Measurements from ENCODE around the gene ZNF709.
"Not testable (repeated sequence)": the region's sequence is repeated elsewhere in the genome, so short reads cannot be mapped to it uniquely, and the experiment has no call there.

Gene ZNF709

GRCh38 chr19:12450844-12451243, 33.8 kb downstream of the ZNF709 start:
- no peak for TF ChIP-seq CTCF (IDR thresholded peaks at IDR 0.05; ENCODE audit: borderline replicate concordance, insufficient read depth, low read depth, low read length)
- no peak overlapping the region for H3K4me3 ChIP-seq (ENCODE audit: low read depth, low read length)

GRCh38 chr19:12448808-12449207, 35.8 kb downstream of the ZNF709 start:
- no peak for TF ChIP-seq CTCF (IDR thresholded peaks at IDR 0.05; ENCODE audit: borderline replicate concordance, insufficient read depth, low read depth, low read length)
- H3K4me3 ChIP-seq (ENCODE audit: low read depth, low read length) = no peak overlapping the region

DNA sequence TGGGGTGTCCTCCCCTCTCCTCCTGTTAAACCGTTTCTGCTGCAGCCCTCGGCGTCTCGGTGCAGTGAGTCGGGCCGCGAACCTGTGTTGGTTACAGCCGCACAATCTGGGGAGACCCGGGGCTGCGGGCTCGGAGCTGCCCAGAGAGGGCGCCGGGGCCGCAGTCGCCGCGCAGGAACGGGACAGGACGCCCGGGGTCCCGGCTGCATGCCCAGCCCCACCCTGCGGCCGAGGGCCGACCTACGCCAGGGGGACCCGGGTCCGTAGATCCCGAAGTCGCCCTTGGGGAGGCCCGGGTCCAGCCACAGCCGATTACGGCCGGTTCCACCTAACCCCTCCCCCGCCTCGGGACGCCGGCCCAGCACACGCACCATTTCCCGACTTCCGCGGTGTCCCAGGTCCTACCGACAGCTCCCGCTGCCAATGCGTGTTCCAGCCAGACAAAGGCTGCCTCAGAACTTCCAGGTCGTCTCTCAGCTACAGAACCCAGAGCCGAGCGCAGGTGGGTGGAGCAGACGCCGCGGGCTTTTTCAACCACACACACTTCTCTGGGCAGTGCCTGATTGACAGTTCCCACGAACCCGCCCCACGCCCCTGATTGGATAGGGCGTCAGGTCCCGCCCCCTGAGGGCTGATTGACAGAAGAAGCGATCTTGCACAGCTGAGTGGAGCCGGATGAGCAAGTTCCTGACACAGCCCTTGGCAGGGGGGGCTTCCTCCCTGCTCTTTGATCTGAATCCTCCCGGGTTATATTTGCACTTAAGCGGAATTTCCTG, 43.9 kb downstream of the ZNF709 start, which contains the start of gene ZNF443:
TSS of gene ZNF443 (minus strand) at position 481 of the 776 bp plus-strand sequence. CDS start at position 374, 107 bp downstream.
- 0 out of 2 replicates have a peak, but pooled peaks have one; percentile 12 for TF ChIP-seq CTCF (IDR thresholded peaks at IDR 0.05; ENCODE audit: borderline replicate concordance, insufficient read depth, low read depth, low read length)
- peak within 1 kb of the TSS; percentile 86 for H3K4me3 ChIP-seq (ENCODE audit: low read depth, low read length)

DNA sequence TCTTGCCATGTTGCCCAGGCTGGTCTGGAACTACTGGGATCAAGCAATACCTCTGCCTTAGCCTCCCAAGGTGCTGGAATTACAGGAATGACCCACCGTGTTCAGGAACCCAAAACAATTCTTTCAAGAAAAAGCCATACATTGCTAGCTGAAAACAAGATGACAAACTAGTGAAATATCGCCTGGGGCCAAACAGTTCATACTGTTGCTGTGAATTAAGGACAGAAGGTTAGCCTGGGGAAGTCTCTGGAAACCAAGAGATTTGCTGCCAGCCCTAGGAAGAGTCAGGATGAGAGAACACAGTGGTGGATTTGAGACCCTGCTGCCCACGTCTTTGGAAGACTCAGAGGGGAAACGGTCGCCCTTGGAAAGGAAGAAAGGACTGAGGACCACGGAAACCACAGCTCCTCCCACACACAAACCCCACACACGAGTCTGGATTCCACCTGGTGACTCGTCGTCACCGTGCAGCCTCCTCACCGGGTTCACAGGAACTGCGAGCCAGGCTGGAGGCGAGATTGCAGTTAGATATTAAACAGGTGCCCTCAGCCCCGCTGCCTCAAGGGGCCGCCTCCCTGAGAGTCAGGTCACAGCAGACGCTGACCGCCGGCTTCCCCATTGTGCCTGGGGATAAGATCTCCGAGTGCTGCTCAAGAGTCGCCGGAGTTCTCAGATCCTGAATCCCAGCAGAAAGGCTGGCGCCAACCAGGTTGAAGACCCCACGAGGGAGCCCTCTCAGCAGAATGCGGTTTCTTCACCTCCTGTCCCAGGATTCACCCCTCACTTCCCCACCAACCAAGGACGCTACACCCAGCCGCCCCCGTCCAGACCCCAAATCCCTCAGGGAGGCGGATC, 44.7 kb downstream of the ZNF709 start:
- H3K4me3 ChIP-seq (ENCODE audit: low read depth, low read length) = peak overlapping the region; percentile 86

DNA sequence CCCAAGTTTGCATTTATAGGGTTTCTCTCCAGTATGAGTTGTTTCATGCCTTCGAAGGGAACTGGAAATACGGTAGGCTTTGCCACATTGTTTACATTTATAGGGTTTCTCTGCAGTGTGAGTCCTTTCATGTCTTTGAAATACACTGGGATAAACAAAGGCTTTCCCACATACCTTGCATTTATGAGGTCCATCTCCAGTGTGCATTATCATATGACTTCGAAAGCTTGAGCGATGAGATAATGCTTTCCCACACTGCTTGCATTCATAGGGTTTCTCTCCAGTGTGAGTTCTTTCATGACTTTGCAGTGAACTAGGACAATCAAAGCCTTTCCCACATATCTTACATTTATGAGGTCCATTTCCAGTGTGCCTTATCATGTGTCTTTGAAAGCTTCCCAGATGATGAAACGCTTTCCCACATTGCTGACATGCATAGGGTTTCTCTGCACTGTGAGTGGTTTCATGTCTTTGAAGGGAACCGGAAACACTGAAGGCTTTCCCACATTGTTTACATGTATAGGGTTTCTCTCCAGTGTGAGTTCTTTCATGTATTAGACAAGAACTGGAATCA, 53.8 kb downstream of the ZNF709 start:
- H3K4me3 ChIP-seq (ENCODE audit: low read depth, low read length) = not testable (repeated sequence)

- no peak for TF ChIP-seq CTCF (IDR thresholded peaks at IDR 0.05; ENCODE audit: borderline replicate concordance, insufficient read depth, low read depth, low read length)
- H3K4me3 ChIP-seq (ENCODE audit: low read depth, low read length) = no peak overlapping the region
Observed at GRCh38 chr19:12425888-12426274, 58.7 kb downstream of the ZNF709 start.

DNA sequence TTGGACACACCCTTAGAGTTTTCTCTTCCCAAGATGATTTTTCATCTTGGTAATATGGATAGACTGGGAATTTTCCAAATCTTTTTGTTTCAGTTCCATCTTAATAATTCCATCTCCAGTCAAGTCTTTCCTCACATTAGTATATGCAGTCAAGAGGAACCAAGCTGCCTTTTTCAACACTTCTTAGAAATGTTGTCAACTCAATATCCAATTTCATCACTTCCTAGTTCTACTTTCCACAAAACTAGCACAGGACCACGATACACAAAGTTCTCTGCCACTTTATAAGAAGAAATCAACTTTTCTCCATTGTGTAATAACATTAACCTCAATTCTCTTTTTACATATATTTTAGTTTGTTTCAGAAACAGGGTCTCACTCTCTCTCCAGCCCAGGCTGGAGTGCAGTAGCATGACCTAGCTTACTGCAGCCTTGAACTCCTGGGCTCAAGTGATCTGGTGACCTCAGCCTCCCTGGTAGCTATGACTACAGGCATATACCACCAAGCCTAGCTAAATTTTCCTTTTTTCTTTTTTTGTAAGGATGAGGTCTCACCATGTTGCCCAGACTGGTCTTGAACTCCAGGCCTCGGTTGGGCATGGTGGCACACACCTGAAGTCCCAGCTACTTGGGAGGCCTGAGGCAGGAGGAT, 59.3 kb downstream of the ZNF709 start:
- H3K4me3 ChIP-seq (ENCODE audit: low read depth, low read length) = no peak overlapping the region
- TF ChIP-seq CTCF (IDR thresholded peaks at IDR 0.05; ENCODE audit: borderline replicate concordance, insufficient read depth, low read depth, low read length) = no peak

DNA sequence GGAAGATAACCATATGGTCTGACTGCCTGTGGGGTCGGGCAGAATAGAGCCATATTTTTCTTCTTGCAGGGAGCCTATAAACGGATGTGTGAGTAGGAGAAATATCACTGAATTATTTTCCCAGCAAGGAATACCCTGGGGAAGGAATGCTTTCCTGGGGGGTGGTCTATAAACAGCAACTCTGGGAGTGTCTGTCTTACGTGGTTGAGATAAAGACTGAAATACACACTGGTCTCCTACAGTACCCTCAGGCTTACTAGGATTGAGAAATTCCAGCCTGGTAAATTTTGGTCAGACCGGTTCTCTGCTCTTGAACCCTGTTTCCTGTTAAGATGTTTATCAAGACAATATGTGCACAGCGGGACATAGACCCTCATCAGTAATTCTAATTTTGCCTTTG, 67.3 kb downstream of the ZNF709 start:
- not testable (repeated sequence) for H3K4me3 ChIP-seq (ENCODE audit: low read depth, low read length)
